HG03108 (cell line): ENCODE measurements around the gene VAMP5.
"Not testable (repeated sequence)": the region's sequence is repeated elsewhere in the genome, so short reads cannot be mapped to it uniquely, and the experiment has no call there.

Experiments used
- ATAC-seq: cut with Tn5 transposase; IDR thresholded peaks from one replicate; pipeline ENCODE4 v1.9.1; 2021; ENCODE audit warnings: moderate library complexity; ENCODE audit not compliant: unreplicated experiment

Gene VAMP5

DNA sequence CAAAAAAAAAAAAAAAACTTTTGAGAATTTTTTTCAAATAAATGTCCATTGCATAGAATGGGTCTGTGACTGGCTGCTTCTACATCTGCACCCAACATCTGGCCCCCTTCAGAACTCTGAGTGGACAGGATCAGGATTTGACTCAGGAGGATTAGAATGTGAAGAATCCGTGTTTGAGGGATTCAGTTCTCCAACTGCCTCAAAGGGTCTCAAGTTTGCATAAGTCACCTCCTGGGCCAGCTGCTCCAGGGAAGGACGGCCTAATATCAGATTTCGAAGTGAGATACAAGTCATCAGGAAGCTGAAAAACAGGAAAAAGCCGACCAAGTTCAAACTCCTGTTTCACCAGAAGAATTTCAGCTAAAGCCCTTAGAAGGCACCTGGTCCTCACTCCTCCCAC lies 34.4 kb upstream of the VAMP5 start:
- ATAC-seq = no peak

DNA sequence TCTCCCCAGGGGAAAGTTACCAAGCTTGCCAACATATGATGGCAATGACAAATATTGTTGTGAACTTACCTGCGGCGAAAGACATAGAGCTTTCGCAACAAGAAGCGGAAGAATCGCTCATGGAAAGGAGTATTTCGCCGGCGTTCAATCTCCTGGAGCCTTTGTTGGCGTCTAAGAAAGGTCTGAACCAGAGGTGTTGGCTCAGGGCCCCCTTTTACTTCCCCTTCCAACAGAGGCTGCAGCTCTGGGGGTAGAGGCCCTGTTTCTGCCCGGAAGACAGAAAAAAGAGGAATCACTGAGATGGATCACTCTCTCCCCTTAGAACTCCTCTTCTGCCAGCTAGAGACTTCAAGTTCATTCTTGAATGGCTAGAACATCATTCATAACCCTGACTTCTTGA lies 33.7 kb upstream of the VAMP5 start:
- ATAC-seq = no peak

DNA sequence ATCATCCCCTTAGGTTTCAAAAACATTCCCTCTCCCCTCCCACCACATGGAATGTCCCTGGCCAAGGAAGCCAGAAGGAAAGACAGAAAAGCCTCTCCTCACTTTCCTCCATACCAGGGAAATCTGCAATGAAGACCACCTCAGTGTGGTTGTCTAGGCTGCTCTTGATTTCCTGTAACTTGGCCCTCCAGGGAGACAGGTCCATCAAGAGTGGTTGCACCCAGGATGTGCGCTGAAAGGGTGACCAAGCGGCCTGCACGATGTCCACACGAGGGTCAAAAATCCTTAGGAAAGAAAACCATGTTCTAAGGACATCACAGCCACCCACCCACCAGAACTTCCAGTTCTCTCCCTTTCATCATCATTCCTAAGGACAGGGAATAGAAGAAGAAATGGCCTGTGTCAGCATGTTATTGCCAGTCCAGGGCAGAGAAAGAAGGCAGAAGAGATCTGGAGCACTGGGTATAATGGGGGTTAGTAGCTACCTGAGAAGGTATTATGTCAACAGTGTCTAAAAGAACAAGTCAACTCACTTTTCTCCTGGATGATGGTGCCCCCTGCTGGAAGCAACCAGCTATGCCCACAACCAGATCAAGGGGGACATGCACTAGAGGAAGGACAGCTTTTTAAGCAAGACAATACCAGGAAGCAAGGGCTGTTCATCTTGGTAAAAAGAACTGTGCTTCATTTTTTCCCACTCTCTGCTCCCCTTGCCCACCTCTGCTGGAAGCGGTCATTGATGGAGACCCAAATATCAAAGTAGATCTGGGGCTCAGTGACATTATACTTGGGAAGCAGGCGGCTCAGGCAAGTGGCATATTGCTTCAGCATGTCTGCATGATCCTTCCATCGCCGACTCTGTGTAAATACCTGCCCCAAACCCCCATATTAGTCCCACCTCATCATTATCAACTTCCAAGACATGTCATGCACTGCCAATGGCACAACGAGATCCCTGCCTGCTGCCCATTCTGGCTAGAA lies 32.2 kb upstream of the VAMP5 start:
- ATAC-seq = no peak

DNA sequence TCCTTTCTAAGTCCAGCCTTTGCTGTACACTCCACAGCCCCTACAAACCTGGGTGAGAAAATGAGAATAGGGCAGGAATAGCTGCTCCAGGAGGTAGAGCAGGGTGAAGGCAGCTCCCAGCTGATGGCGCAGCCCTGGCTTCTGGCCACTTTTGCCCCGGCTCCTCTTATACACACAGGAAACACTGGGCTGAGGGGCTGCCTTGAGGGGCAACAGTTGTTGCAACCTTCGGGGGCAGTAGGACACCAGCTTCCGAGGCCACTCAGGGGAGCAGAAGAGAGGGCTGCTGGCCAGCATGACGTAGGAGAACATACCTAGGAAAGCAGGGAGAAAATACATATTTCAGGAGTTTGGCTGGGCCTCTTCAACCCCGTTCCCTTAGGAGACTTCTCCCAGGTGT lies 31.0 kb upstream of the VAMP5 start:
- no peak for ATAC-seq

DNA sequence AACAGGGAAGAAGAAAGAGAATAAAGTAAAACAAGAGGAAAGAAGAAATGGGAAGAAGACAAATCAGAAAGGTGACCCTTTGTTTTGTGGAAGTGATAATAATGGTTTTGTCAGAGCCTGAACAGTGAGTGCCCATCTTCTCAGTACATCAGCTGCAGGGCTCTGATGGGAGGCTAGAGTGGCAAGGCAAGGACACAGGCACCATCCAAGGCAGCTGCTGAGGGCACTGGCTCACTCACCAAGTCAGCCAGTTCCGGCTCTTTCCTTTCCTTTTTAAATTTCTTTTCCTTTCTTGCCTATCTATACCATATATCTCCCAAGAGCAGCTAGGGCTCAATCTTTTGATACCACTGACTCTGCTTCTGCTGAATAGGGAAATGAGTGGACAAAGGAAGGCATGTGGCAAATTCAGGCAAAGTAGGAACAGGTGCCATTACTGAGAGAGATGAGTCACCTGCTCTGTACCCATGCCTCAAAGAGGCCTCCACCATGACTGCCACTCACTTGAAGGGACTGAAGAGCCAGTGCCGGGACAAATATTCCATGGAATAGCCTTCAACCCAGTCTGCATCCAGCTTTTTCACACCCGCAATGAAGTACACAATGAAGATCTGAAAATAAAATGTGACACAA lies 29.1 kb upstream of the VAMP5 start:
- ATAC-seq = no peak

DNA sequence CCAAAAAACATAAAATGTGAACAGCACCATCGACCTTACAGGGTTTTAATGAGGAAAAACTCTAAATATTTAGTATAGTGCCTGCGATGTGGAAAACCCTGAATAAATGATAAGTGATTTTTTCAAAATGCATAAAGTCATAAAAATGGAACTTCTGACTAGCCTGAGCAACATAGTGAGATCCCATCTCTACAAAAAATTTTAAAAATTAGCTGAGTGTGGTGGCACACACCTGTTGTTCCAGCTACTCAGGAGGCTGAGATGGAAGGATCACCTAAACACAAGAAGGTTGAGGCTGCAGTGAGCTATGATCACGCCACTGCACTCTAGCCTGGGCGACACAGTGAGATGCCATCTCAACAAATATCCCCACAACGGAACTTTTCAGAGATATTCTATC lies 27.1 kb upstream of the VAMP5 start:
- ATAC-seq = no peak

DNA sequence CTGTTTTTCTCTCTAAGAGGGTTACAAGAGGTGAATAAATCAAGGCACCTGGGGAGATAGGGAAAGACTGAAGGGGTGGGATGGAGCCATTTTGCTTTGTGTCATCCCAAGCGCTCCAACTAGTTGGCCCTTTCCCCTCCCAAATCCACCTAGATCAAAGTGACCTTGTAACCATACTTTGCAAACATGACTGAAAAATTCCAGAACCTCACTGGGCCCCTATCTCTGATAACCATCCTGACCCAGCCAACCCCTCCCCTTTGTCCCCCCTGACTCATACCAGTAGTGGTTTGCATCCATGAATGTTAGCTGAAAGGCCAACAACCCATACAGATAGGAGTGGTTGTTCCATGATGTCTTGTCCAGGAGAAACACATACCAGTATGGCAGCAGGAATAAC lies 26.1 kb upstream of the VAMP5 start:
- ATAC-seq = no peak

DNA sequence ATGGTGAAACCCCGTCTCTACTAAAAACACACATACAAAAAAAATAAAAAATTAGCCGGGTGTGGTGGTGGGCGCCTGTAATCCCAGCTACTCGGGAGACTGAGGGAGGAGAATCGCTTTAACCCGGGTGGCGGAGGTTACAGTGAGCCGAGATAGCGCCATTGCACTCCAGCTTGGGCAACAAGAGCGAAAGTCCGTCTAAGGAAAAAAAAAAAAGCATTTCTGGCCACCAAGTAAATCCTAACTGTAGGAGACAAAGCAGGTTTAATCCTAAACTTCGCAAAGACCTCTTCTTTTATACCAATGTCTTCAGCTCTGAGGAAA lies 23.9 kb upstream of the VAMP5 start:
- ATAC-seq = not testable (repeated sequence)

DNA sequence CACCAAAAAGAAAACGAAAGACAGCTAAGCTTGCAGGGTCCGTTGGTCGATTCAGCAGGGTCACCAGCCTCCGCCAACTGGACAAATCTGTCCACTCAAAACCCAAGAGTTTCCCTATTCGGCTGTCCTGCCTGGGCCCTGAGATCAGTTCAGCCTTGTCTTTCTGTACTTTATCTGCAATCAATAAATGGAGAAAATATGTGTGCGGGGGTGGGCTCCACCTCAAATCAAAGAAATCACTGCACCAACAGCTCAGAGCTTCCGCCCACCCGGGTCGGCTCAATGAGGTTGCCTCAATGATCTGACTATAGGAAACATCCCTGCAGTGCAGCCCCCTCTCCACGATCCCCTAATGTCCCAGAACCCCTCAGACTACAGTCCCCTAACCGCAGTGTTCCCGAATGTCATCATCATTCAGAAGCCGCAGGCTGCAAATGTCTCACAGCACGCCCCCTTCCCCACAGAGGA lies 23.4 kb upstream of the VAMP5 start:
- ATAC-seq = no peak

DNA sequence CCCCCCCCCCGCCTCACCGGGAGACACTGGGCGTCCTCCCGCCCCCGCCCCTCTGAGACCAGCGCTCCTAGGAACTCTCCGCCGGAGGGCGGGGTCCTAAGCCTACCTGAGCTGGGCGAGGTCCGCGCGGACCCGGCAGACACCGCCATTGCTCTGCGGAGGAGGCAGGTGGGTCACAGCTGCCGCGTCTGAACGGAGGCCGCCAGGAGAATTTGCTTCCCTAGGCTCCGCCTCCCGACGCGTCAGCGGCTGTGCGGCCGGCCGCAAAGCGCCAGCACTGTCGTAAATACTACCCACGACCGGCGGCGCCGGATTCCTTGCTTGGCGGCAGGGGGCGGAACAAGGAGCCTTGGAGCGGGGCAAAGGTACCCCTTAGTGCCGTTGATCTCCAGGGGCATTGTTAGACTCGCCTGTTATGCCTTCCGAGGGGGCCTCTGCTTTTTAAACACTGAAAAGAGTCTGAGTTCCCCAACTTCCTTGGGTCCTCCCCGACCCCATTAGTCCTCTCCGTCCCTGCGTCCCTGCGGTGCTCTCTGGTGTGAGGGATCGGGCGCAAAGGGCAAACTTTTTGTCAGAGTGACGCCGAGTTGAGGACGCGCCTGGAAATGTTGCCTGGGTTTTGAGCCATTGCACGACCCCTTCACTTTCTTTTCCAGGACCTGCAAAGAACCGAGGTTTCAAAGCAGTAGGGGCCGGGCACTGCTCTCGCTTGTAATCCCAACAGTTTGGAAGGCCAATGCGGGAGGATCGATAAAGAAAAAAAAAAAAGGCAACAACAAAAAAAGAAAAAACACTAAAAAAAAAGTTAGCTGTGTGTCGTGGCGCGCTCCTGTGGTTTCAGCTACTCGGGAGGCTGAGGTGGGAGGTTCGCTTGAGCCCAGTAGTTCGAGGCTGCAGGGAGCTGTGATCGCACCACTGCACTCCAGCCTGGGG lies 22.7 kb upstream of the VAMP5 start, which contains the start of gene GGCX:
TSS of gene GGCX (minus strand) at position 214 of the 933 bp plus-strand sequence. CDS start at position 149, 65 bp downstream.
- ATAC-seq = peak; percentile 87

DNA sequence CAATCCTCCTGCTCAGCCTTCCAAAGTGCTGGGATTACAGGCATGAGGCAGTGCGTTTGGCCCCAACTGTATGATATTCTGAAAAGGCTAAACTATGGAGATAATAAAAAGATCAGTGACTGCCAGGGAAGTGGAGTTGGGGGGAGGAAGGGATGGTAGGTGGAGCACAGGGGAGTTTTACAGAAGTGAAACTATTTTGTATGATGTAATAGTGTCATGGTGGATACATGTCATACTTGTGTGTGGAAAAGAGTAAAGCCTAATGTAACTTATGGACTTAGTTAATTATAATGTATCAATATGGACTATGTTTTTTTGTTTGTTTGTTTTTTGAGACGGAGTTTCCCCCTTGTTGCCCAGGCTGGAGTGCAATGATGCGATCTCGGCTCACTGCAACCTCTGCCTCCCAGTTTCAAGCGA lies 20.1 kb upstream of the VAMP5 start:
- ATAC-seq = no peak

DNA sequence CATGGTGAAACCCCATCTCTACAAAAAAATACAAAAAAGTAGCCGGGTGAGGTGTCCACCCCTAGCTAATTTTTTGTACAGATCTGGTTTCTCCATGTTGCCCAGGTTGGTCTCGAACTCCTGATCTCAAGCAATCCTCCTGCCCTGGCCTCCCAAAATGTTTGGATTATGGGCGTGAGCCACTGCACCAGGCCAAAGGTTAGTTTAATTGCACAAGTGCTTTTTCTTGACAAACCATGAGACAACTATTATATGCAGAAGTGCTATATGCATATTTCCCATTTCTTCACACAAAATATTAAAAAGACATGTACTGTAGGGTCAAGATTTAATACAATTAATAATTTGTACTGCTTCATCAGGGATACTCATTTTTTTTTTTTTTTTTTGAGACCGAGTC lies 18.0 kb upstream of the VAMP5 start:
- no peak for ATAC-seq

DNA sequence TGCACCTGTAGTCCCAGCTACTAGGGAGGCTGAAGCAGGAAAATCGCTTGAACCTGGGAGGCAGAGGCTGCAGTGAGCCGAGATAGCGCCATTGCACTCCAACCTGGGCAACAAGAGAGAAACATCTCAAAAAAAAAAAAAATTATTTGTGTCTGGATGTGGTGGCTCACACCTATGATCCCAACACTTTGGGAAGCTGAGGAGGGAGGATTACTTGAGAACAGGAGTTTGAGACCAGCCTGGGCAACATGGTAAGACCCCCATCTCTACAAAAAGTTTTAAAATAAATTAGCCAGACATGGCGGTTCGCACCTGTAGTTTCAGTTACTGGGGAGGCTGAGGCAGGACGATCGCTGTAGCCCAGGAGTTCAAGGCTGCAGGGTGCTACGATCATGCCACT lies 8.5 kb upstream of the VAMP5 start:
- no peak for ATAC-seq

DNA sequence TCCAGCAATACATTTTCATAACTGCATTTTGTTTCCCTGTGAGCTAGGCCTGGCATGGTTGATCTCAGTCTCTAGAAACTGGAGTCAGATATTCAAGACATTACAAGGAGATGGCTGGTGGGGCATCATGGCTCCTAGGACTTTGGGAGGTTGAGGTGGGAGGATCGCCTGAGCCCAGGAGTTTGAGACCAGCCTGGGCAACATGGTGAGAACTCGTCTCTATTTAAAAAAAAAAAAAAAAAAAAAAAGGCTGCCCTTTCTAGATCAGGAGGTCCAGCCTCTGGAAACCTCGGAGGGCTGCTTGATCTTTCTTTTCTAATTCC lies 7.2 kb upstream of the VAMP5 start:
- ATAC-seq = no peak

DNA sequence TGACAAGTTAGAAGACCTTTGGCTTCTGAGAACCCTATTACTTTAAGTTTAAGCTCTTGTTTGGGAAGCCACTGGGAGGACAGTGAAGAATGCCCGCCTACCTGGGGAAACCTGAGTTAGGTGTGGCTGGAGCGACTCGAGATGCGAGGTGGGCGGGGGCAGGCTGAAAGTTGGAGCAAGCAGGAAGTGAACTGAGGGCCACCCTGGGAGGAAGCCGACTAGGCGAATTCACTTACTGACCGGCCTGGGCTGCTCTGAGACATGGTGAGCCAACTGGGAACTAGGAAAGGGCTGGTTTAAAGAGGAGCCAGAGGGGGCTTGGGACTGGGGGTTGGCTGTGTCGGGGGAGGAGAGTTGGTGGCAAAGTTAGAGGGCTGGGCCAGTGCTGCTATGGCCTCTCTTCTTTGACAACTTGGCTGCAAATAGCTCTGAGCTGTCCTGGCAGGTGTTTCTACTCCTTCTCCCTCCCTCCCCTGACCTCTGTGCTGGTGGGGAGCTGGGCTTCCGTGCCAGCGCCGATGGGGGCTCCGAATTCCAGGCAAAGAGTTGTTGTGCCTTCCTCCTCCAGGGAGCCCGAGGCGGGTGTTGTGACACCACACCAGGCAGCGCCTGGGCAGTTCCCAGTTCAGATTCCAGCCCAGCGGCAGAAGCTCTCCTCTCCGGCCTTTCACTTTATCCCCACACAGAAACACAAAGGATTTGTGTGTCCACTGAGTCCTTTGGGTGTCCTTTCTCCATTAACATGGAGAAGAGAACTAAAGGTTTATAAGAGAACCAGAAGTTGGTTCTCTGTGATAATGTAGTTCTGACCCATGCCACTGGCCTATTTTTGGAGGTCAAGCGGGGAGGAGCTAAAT lies 6.6 kb upstream of the VAMP5 start, which contains the start of gene VAMP8:
TSS of gene VAMP8 (plus strand) at position 201 of the 857 bp plus-strand sequence. CDS start at position 262, 61 bp downstream.
- peak; percentile 56 for ATAC-seq

DNA sequence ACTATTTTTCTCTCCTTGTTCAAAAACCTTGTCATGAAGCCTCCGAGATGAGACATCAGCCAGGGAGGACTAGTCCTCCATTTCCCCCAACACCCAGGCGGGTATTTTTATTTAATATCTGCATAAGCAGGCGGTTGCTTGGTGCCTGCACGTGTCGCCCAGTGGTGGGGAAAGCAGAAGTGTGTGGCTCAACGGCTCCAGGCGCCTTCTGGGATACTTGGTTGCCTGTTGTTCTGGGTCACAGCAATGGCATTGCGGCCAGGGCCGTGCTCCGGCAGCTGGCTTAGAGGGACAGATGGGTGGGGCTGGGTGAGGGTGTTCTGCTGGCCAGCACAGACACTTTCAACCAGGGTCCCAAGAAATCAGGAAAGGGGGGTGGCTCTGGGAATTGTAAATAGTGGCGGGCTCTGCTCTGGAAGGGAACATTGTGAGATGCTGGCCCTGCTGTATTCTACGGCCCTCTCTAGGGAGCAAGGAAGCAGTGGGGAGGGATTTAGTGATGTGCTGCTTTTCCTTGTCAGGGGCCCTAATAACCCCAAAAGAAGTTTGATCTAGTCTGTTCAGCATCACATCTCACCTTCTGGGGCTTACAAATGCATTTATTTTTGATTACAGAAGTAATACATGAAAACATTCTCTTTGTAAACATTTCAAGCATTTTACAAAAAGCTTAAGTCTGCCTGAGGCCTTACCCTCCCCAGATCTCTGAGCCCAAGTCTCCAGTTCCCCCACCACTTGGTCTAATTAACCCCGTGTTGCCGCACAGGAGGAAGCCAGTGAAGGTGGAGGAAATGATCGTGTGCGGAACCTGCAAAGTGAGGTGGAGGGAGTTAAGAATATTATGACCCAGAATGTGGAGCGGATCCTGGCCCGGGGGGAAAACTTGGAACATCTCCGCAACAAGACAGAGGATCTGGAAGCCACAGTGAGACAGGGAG lies 5.7 kb upstream of the VAMP5 start:
- no peak for ATAC-seq

DNA sequence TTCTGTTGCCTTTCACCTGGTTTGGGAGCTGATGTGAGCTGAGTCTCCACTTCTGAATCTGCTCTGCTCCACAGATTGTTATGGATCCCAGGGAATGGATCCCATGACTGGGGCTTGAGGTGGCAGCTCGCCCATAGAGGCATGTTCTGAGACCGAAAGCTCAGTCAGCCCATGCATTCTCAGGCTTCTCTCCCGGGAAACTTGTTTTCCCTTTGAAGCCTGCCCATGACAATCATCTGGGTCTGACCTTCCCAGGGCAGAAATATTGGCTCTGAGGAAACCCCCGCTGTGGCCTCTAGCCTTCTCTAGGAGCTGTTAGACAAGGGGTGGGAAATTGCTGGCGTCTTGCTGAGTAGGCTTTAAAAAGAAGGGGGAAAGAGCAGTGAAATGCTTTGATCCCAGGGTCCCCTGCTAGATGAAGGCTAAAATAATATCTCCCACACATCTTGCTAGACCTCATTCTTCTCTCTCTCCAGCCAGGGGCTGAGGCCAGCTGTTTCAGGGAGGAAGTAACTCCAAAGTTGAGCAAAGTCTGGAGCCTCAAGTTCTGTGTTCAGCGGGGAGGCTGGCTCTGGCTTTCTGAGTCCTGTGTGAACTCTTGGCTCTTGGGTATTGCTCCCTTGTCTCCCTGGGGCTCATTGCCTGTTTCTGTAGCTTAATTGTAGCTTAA lies 4.8 kb upstream of the VAMP5 start:
- ATAC-seq = no peak

DNA sequence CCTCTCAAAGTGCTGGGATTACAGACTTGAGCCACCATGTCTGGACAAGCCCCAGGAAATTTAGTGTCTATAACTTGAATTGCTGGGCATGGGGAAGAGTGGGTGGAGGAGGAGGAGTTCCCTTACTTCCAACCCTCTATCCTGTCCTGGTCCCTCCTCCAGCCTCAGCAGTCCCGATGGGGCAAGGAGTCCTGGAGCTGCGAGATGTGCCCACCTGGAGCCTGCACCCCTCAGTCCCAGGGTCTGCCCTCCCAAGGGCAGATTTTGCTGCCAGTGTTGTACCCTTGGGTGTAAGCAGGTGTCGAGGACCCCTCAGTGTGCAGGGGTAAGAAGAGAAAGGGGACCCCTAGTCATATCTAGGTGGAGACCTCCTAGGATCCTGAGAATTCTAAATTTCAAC lies 4.0 kb upstream of the VAMP5 start:
- no peak for ATAC-seq

DNA sequence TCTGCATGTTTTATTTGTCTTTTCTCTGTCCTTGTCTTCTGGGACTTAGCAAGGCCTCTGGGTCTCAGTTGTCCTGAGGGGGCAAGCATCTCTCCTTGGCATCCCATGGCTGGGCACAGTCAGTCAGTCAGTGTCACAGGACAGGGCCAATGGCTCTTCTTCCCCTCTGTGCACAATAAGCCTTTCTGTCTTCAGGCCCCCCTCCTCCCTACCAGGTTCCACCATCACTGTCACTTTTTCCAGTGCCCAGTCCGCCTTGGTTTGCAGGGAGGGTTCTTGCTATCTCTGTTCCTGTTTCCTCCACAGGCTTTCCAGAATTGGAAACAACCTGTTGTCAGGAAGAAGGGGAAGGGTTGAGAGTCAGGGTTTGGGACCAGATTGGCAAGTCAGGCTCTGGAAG lies 1.7 kb upstream of the VAMP5 start:
- no peak for ATAC-seq
